Stimulated activated effector memory CD8-positive, alpha-beta T cell treated with anti-CD3 and anti-CD28 coated beads, Interleukin-12 subunit alpha, Interleukin-12 subunit beta, amount 100 ng/mL, for 72 hours (primary cell): ENCODE results near the gene CYB561D1.
"Not testable (repeated sequence)": the region's sequence is repeated elsewhere in the genome, so short reads cannot be mapped to it uniquely, and the experiment has no call there.

ENCODE experiments used
- ATAC-seq: fragments of 150-1000 bp; cut with Tn5 transposase; 2 replicates; pipeline ENCODE4 v1.10.0; 2021
- DNase-seq, 2 donors: peaks; one replicate each; pipeline ENCODE4 v3.0.0; 2021 to 2022; ENCODE audit warnings: low spot score in 2 of 2
- H3K27ac Mint-ChIP-seq: one replicate; pipeline ENCODE4 v1.8.0; 2022; ENCODE audit warnings: mild to moderate bottlenecking, mixed read lengths
- H3K36me3 Mint-ChIP-seq: one replicate; pipeline ENCODE4 v1.8.0; 2022; ENCODE audit warnings: mild to moderate bottlenecking, mixed read lengths
- H3K4me1 Mint-ChIP-seq: one replicate; pipeline ENCODE4 v1.8.0; 2022; ENCODE audit warnings: mixed read lengths
- H3K4me3 Mint-ChIP-seq: one replicate; pipeline ENCODE4 v1.8.0; 2022; ENCODE audit warnings: mild to moderate bottlenecking, mixed read lengths
- H3K9me3 Mint-ChIP-seq: one replicate; pipeline ENCODE4 v1.8.0; 2022; ENCODE audit warnings: mixed read lengths

The CYB561D1 gene, protein sequence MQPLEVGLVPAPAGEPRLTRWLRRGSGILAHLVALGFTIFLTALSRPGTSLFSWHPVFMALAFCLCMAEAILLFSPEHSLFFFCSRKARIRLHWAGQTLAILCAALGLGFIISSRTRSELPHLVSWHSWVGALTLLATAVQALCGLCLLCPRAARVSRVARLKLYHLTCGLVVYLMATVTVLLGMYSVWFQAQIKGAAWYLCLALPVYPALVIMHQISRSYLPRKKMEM

GRCh38 chr1:109493805-109494539, at the start of gene CYB561D1:
Gene CYB561D1, plus strand, starts transcription at chr1:109494094. Its CDS starts 46 bp downstream, at chr1:109494140.
- Mint-ChIP-seq H3K9me3 (no peaks in the 10 kb centered on the region), H3K27ac (peak within 1 kb of the TSS; percentile 87), H3K36me3 (peaks cover 29% of the 10 kb centered on the region), H3K4me1 (peaks cover 38% of the 10 kb centered on the region), H3K4me3 (peak within 1 kb of the TSS; percentile 97)
- ATAC-seq: peak; percentile 91
- peak; percentile 96 for DNase-seq

DNA sequence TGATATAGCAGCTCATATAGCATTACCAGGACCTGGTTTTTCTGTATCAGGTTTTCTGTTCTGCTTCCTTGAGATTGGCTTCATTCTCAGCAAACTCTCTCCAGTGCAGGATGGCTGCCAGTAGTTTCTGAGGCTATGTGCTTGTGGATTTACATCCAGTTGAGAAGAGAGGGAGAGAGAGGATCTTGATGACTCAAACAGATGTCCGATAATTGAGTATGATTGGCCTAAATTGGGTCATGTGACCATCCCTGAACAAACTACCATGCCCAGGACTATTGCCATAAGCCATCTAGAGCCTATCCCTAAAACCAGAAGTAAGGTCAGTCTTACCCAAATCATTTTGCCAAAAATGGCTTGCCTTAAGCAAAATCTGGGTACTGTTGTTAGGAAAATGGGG, 49.5 kb upstream of the CYB561D1 start:
- H3K9me3 Mint-ChIP-seq: no peaks in the 10 kb centered on the region
- H3K36me3 Mint-ChIP-seq: no peaks in the 10 kb centered on the region
- no peak overlapping the region for H3K27ac Mint-ChIP-seq
- no peak overlapping the region for H3K4me3 Mint-ChIP-seq
- no peak for ATAC-seq
- H3K4me1 Mint-ChIP-seq: no peaks in the 10 kb centered on the region
- no peak for DNase-seq

- not testable (repeated sequence) for H3K9me3 Mint-ChIP-seq, DNase-seq, ATAC-seq, H3K27ac Mint-ChIP-seq, H3K4me3 Mint-ChIP-seq, H3K4me1 Mint-ChIP-seq, H3K36me3 Mint-ChIP-seq
These were observed 47.8 kb upstream of the CYB561D1 start for GRCh38 chr1:109445949-109446695.

DNA sequence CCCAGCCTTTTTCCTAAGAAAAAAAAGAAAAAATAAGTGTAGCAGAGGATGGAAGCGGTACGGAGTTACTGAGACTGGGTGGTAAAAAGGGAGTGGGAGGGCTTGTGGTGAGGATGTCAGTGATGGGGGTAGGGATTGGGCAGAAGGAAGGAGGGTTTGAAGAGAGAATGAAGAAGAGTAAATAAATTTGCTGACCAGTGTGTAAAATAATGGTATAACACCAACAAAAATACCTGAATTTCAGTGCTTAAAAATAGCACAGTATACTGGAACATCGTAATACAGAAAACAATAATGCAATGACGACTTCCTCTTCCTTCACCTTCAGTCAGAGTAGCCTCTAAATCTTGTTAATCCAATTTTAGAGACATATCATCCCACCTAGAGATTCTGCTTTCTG, 46.4 kb upstream of the CYB561D1 start:
- Mint-ChIP-seq H3K27ac (no peak overlapping the region), H3K4me3 (no peak overlapping the region), H3K4me1 (no peaks in the 10 kb centered on the region), H3K9me3 (no peaks in the 10 kb centered on the region), H3K36me3 (no peaks in the 10 kb centered on the region)
- DNase-seq (no peak), ATAC-seq (no peak)

DNA sequence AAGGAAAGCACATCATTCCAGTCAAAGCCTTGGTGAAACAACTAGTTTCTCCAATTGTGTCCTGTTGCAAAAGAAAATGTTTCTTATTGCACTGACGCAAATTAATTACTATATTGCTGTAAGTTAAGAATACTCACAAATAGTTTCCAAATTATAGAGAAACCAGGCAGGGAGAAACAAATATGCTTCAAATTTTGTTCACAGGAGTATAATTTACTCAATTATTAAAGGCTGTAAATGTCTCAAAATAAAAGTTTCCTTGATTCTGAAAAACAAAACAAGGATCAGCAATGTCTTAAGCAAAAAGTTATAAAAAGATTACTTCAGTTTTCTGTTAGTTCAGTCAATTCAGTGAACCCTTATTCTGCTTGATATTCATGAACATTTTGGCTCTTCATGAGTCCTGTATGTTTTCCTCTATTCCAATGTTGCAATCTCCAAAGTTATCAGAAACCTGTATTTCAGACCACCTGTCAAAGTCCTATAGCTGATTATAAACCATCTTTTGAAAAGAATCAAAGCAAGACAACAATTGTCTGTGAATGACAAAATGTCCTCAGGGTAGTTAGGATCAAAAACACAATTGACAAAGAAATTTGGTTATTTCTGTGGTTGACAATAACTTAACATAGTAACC, 39.3 kb upstream of the CYB561D1 start:
- Mint-ChIP-seq H3K4me1 (no peaks in the 10 kb centered on the region), H3K9me3 (peaks cover 2% of the 10 kb centered on the region), H3K27ac (no peak overlapping the region), H3K36me3 (no peaks in the 10 kb centered on the region), H3K4me3 (no peak overlapping the region)
- ATAC-seq: no peak
- DNase-seq: no peak

DNA sequence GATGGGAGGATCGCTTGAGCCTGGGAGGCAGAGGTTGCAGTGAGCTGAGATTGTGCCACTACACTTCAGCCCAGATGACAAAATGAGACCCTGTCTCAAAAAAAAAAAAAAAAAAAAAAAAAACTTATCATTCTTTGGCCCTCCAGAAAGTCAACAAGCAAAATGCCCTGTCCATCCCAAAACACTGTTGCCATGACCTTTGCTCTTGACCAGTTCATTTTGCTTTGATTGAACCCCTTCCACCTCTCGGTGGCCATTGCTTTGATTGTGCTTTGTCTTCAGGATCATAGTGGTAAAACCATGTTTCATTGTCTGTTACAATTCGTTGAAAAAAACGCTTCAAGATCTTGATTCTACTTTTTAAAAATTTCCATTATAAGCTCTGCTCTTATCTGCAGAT, 36.1 kb upstream of the CYB561D1 start:
- DNase-seq (no peak), ATAC-seq (no peak)
- no peak overlapping the region for H3K27ac Mint-ChIP-seq
- no peak overlapping the region for H3K4me3 Mint-ChIP-seq
- peaks cover 2% of the 10 kb centered on the region for H3K9me3 Mint-ChIP-seq
- no peaks in the 10 kb centered on the region for H3K4me1 Mint-ChIP-seq
- H3K36me3 Mint-ChIP-seq: no peaks in the 10 kb centered on the region

DNA sequence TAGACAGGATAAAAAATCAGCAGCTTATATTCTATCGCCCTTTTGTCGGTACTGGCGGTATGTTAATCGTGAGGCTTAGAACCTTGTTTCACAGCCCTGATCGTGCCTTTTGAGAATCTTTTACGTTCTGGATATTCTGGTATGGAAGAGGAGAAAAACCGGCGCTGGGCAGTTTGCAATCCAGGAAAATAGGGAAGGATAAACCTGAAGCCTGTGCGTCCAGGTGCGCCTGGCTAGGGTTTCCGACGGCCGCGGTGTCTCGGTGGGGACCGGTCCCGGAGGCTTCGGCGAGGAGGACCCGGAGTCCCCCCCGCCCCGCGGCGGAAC, 27.8 kb upstream of the CYB561D1 start:
- DNase-seq: no peak
- Mint-ChIP-seq H3K9me3 (no peaks in the 10 kb centered on the region), H3K36me3 (no peaks in the 10 kb centered on the region), H3K4me3 (peak overlapping the region; percentile 43), H3K27ac (no peak overlapping the region), H3K4me1 (no peaks in the 10 kb centered on the region)
- no peak for ATAC-seq

DNA sequence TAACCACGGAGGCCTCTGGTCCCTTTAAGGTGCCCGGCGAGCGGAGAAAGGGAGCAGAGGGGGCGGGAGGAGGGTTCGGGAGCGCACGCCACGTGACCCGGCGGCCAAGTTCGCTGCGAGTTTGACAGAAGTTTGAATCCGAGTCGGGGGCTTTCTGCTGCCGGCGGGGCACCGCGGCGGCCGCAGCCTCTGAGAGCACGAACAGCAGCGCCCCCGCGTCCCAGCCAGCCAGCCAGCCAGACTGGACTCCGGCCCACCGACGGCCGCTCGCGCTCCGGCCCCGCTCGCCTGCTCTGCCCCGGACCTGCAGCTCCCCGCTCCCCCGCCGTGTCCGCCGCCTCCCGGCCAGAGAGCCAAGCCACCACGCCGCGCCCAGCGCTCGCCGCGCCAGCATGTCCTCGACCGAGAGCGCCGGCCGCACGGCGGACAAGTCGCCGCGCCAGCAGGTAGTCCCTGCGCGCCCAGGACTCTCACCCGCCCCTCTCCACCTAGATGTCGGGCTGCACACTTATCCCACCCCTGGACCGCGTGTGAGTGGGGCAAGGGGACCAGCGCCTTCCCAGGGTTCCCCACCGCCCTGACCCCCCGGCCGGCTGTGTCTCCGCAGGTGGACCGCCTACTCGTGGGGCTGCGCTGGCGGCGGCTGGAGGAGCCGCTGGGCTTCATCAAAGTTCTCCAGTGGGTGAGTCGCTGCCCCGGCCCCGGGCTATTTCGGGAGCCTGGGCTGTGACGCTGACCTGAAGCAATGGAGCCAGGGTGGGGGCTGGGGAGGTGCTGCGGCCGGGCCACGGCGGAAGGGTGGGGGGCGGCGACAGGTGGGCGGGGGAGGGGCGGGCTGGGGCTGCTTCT, 27.2 kb upstream of the CYB561D1 start, which contains the start of gene SYPL2:
Gene SYPL2, plus strand, starts transcription at position 95 of the 849 bp plus-strand sequence. Its CDS starts 298 bp downstream, at position 393.
- H3K27ac Mint-ChIP-seq: no peak within 1 kb of the TSS
- no peaks in the 10 kb centered on the region for H3K36me3 Mint-ChIP-seq
- peak within 1 kb of the TSS; percentile 43 for H3K4me3 Mint-ChIP-seq
- DNase-seq (no peak), ATAC-seq (peak; percentile 58)
- H3K4me1 Mint-ChIP-seq: no peaks in the 10 kb centered on the region
- H3K9me3 Mint-ChIP-seq: no peaks in the 10 kb centered on the region

- ATAC-seq (no peak), DNase-seq (peak in 1 of 2 donors; percentile 41)
- Mint-ChIP-seq H3K36me3 (no peaks in the 10 kb centered on the region), H3K4me3 (peak overlapping the region; percentile 43), H3K27ac (no peak overlapping the region), H3K9me3 (no peaks in the 10 kb centered on the region), H3K4me1 (no peaks in the 10 kb centered on the region)
These were observed 26.6 kb upstream of the CYB561D1 start for GRCh38 chr1:109467301-109467777.

- no peaks in the 10 kb centered on the region for H3K4me1 Mint-ChIP-seq
- no peaks in the 10 kb centered on the region for H3K36me3 Mint-ChIP-seq
- no peak overlapping the region for H3K4me3 Mint-ChIP-seq
- no peaks in the 10 kb centered on the region for H3K9me3 Mint-ChIP-seq
- peak in 1 of 2 donors; percentile 41 for DNase-seq
- ATAC-seq: no peak
- H3K27ac Mint-ChIP-seq: no peak overlapping the region
These were observed 25.8 kb upstream of the CYB561D1 start for GRCh38 chr1:109468061-109468460.

DNA sequence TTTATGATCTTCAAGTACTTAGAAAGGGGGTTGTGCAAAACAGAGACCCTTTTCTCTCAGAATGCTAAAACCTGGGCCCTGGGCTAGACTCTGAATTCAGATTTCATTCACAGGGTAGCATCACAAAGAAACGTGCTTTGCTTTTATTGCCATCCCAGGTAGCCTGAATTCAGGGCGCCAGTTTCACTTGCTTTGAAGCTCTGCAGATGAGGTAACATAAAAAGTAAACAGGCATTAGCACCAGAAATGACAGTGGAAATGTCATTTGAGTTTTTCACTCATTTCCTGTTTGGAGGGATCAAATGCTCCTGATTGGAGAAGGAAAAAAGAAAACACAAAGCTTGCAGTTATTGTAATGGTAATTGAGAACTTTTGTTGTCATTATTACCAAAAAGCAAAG, 25.0 kb upstream of the CYB561D1 start:
- H3K27ac Mint-ChIP-seq: no peak overlapping the region
- H3K4me3 Mint-ChIP-seq: no peak overlapping the region
- no peaks in the 10 kb centered on the region for H3K4me1 Mint-ChIP-seq
- DNase-seq (peak in 1 of 2 donors; percentile 13), ATAC-seq (no peak)
- no peaks in the 10 kb centered on the region for H3K9me3 Mint-ChIP-seq
- no peaks in the 10 kb centered on the region for H3K36me3 Mint-ChIP-seq

- H3K36me3 Mint-ChIP-seq: no peaks in the 10 kb centered on the region
- DNase-seq: peak in 1 of 2 donors; percentile 34
- H3K27ac Mint-ChIP-seq: no peak overlapping the region
- no peak overlapping the region for H3K4me3 Mint-ChIP-seq
- no peak for ATAC-seq
- no peaks in the 10 kb centered on the region for H3K4me1 Mint-ChIP-seq
- H3K9me3 Mint-ChIP-seq: no peaks in the 10 kb centered on the region
These were observed 23.6 kb upstream of the CYB561D1 start for GRCh38 chr1:109470245-109470644.

GRCh38 chr1:109472779-109473178, 21.1 kb upstream of the CYB561D1 start:
- Mint-ChIP-seq H3K27ac (no peak overlapping the region), H3K4me3 (no peak overlapping the region), H3K9me3 (no peaks in the 10 kb centered on the region), H3K36me3 (no peaks in the 10 kb centered on the region), H3K4me1 (no peaks in the 10 kb centered on the region)
- DNase-seq: no peak
- no peak for ATAC-seq

- peak in 1 of 2 donors; percentile 23 for DNase-seq
- H3K36me3 Mint-ChIP-seq: not testable (repeated sequence)
These were observed 20.4 kb upstream of the CYB561D1 start for GRCh38 chr1:109473284-109474057.

More at GRCh38 chr1:109473284-109474057, 20.4 kb upstream of the CYB561D1 start:
- H3K4me3 Mint-ChIP-seq, H3K27ac Mint-ChIP-seq, H3K9me3 Mint-ChIP-seq, ATAC-seq, H3K4me1 Mint-ChIP-seq: not testable (repeated sequence)
